Measurements from ENCODE around the gene DNAJC13.

DNAJC13 gene

GRCh38 chr3:132568422-132568821 is 151.1 kb downstream of the DNAJC13 start:
- H3K4me3 ChIP-seq (ENCODE audit: low read depth, low read length), result no peak overlapping the region
- no peak for TF ChIP-seq CTCF (IDR thresholded peaks at IDR 0.05; ENCODE audit: low read depth, low read length)

GRCh38 chr3:132569153-132569552 is 151.9 kb downstream of the DNAJC13 start:
- H3K4me3 ChIP-seq (ENCODE audit: low read depth, low read length), result no peak overlapping the region
- TF ChIP-seq CTCF (IDR thresholded peaks at IDR 0.05; ENCODE audit: low read depth, low read length), result no peak

- TF ChIP-seq CTCF (IDR thresholded peaks at IDR 0.05; ENCODE audit: low read depth, low read length), result no peak
These were observed 152.3 kb downstream of the DNAJC13 start for GRCh38 chr3:132569580-132569979.

GRCh38 chr3:132570016-132570415 is 152.7 kb downstream of the DNAJC13 start:
- TF ChIP-seq CTCF (IDR thresholded peaks at IDR 0.05; ENCODE audit: low read depth, low read length), result no peak

More at GRCh38 chr3:132569580-132569979, 152.3 kb downstream of the DNAJC13 start:
- H3K4me3 ChIP-seq (ENCODE audit: low read depth, low read length), result no peak overlapping the region

GRCh38 chr3:132573797-132574211 is 156.5 kb downstream of the DNAJC13 start:
- TF ChIP-seq CTCF (IDR thresholded peaks at IDR 0.05; ENCODE audit: low read depth, low read length), result no peak
- no peak overlapping the region for H3K4me3 ChIP-seq (ENCODE audit: low read depth, low read length)

More at GRCh38 chr3:132570016-132570415, 152.7 kb downstream of the DNAJC13 start:
- no peak overlapping the region for H3K4me3 ChIP-seq (ENCODE audit: low read depth, low read length)

- TF ChIP-seq CTCF (IDR thresholded peaks at IDR 0.05; ENCODE audit: low read depth, low read length), result no peak
These were observed 170.1 kb downstream of the DNAJC13 start for GRCh38 chr3:132587401-132587800.

More at GRCh38 chr3:132587401-132587800, 170.1 kb downstream of the DNAJC13 start:
- no peak overlapping the region for H3K4me3 ChIP-seq (ENCODE audit: low read depth, low read length)
